TTC549 (cell line): ENCODE data around the gene CREB3L1.

Experiments used
- FAIRE-seq: peaks from 2 replicates; lab custom pipeline; 2012; peaks lifted over from hg19 to GRCh38; lab: Jason Lieb, UNC

The CREB3L1 gene, protein sequence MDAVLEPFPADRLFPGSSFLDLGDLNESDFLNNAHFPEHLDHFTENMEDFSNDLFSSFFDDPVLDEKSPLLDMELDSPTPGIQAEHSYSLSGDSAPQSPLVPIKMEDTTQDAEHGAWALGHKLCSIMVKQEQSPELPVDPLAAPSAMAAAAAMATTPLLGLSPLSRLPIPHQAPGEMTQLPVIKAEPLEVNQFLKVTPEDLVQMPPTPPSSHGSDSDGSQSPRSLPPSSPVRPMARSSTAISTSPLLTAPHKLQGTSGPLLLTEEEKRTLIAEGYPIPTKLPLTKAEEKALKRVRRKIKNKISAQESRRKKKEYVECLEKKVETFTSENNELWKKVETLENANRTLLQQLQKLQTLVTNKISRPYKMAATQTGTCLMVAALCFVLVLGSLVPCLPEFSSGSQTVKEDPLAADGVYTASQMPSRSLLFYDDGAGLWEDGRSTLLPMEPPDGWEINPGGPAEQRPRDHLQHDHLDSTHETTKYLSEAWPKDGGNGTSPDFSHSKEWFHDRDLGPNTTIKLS

DNA sequence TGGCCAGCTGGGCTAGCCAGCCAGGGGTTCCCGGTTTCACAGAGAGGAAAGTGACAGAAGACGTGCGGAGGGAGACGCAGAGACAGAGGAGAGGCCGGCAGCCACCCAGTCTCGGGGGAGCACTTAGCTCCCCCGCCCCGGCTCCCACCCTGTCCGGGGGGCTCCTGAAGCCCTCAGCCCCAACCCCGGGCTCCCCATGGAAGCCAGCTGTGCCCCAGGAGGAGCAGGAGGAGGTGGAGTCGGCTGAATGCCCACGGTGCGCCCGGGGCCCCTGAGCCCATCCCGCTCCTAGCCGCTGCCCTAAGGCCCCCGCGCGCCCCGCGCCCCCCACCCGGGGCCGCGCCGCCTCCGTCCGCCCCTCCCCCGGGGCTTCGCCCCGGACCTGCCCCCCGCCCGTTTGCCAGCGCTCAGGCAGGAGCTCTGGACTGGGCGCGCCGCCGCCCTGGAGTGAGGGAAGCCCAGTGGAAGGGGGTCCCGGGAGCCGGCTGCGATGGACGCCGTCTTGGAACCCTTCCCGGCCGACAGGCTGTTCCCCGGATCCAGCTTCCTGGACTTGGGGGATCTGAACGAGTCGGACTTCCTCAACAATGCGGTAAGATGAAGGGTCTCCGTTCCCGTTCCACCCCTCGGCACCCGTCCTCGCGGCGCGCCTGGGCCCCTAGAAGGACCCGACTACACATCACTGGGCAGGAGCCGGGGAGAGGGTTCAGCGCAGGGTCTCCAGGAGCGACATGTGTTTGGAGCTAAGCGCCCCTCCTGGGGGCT, at the start of gene CREB3L1:
Gene CREB3L1 (plus strand): TSS at position 41 of the 765 bp plus-strand sequence. CDS start 450 bp downstream, at position 491.
- FAIRE-seq, result no peak

DNA sequence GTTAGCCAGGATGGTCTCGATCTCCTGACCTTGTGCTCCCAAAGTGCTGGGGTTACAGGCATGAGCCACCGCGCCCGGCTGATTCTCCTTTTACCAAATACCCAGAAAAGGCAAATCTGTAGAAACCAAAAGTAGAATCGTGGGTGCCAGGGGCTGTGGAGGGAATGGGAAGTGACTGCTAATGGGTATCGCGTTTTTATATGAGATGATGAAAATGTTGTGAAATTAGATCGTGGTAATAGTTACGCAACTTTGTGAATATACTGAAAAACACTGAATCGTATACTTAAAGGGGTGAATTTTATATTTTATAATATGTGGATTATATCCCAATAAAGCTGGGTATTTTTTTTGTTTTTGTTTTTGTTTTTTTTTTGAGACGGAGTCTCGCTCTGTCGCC, 48.2 kb upstream of the CREB3L1 start:
- FAIRE-seq, result no peak

DNA sequence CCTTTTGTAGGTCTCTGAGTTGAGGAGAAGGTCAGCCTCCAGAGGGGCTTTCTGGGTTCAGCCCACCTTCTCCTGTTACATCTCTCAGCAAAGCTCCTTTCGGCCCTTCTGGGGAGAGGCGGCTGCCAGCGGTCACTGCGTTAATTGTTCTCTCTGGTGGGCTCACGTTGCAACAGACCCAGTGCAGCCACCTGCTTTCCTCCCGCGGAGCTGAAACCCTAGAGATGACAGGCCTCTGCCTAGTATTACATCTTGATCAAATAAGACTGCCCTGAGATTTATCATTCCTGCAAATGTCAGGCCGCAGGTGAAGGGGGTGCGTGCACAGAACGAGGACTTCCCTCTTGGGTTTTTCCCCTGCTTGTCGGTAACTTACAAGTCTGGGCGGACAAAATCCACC, 43.2 kb upstream of the CREB3L1 start:
- FAIRE-seq, result no peak

DNA sequence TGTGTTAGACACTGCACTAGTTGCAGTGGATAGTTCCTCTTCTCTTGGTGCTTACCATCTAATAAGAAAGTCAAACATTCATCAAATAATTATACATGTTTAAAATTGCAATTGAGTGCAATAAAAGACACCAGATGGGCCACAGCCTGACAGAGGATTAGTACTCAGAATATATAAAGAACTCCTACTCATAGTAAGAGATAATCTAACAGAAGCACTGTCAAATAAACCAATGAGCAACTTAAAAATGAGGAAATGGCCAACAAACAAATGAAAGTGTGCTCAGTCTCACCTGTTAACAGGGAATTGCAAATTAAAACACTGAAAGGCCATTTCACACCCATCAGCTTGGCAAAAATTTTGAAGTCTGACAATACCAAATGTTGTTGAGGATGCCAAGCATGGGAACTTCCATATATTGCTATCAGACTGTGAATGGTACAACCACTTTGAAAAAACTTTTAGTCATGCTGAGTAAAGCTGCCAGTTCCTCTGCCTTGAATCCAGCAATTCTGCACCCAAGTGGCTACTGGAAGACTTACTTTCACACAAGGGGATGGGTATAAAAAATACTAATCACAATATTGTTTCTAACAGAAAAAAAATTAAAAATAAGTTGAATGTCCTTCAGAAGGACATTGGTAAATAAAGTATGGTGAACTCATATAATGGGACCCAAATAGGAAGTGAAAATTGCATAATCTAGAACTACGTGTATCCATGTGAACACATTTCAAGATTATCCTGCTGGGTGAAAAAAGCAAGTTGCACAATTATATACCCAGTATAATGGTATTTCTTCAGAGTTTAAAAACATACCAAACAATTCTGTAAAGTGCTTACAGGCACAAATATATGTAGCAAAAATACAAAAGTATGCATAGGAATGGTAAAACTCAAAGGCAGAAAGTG, 41.4 kb upstream of the CREB3L1 start:
- no peak for FAIRE-seq

DNA sequence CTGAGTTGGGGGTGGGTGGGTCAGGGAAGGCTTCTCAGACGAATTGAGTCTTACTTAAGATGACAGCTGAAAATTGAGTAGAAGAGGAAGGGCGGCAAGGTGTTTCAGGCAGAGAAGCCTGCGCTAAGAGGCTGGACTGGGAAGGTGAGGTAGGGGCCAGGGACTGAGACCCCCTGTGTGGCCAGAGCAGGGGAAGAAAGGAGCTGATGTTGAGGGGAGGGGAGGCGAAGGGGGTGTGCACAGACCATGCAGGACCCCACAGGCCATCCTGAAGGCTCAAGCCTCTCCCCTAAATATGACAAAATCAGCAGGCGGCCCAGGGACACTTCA, 40.6 kb upstream of the CREB3L1 start:
- FAIRE-seq, result no peak

DNA sequence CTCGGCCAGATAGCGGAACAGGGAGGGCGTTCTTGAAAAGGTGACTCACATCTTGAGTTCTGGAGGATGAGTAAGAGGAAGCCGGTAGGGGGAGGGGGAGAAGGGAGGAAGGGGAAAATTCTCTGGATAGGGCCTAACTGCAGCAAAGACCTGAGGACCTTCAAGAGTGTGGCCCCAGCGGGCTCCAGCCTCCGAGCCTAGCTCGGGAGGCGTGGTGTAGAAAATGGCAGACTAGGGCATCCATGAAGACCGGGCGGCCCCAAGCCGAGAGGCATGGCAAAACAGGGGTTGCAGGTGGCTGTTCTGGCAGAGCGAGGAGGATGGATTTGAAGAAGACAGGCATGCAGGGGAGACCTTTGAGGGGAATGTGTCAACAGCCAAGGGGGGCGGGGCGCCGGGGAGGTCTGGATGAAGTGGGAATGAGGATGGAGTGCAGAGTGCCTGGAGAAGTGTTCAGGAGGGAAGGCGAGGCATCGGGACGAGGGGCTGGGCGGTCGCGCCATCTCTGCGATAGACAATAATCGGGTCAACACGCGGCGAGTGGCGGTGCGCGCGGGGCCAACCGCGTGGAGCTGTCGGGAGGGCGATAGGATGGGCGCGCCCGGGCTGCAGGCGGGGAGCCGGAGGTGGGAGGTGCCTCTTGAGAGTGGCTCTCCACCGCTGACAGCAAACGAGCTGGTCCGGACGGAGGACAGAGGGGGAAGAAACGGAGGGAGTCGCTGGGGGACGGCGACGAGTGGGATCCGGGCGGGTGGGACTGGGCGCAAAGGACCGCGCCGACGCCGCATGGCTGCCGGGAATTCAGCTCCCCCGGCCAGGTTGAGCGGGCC, 40.0 kb upstream of the CREB3L1 start:
- FAIRE-seq, result no peak

DNA sequence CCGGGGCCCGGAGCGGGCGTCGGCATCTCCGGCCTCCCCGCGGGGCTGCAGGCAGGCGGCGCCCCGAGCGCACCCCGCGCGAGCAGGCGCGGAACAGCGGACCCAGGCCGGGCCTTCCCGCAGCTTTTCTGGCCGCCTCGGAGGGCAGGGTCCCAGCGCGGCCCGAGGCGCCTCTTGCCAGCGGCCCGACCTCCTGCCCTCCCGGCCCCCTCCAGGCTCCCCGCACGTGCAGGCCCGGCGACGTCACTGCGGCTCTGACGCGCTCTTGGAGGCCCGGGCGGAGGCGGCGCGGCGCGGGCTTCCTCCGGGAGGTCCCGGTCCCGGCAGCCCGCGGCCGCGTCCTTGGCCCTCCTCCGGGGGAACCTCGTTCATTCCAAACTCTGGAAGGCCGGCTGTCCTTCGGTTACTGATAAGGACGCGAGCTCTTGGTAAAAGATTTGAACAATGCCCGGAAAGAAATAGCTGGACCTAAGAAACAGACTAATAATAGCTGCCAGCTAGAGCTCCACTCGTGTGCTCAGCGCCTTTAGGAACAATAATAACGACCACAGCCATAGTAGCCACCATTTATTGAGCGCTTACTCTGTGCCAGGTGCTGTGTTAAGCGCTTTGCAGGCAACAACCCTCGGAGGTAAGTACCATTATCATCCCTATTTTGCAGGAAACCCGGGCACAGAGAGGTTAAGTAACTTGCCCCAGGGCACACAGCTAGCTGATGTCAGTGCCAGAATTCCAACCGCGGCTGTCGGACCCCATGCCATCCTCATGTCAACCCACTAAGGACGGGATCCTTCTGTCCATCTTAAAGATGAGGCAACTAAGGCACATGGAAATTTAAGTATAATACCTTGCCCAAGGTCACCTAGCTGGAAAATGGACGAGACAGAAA, 39.1 kb upstream of the CREB3L1 start:
- no peak for FAIRE-seq

DNA sequence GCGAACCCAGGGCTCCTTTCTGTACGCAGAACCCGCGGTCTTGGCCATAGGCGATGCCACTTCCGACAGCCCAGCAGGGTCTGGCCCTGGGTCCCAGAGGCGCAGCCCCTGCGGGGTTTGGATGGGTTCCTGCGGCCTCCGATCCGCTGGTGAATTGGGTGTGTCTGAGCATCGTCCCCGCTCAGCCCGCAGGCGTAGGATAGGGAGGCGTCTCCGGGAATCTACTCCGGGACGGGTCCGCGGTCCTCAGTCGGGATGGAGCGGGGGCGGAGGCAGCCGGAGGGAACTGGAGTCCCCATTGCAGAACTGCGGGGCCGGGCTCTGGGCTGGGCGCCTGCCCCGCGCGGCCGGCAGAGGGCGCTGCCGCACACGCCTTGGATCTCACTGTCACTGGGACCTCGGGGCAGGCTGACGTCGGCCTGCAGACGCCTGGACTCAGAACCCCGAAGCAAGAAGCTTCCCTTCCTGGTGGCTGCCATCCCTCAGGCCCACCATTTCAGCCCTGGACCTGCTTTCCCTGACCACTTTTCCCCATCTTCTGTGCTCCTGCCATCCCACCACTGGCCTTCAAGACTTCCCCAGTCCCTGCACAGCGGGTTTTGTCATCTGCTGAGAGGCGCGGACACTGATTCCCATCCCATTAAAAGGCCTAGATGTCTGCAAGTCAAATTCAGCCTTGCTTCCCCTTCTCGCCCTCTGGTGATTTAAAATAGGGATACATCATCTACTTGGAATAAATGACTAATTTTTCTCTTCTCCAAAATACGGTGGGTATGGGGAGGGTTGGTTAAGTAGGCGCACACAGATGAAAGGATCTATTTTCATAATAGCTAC, 38.3 kb upstream of the CREB3L1 start:
- FAIRE-seq, result no peak

DNA sequence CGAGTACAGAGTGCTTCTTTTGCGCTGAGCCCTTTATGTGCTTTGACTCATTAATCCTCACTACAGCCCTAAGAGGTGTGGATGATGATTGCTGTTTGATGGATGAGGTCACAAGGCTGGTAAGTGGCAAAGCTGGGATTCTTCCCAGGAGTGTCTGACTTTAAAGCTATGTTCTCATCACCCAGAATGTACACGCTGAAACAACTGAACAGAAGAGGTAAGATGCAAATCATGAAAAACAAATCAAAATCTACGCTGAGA, 37.7 kb upstream of the CREB3L1 start:
- no peak for FAIRE-seq

DNA sequence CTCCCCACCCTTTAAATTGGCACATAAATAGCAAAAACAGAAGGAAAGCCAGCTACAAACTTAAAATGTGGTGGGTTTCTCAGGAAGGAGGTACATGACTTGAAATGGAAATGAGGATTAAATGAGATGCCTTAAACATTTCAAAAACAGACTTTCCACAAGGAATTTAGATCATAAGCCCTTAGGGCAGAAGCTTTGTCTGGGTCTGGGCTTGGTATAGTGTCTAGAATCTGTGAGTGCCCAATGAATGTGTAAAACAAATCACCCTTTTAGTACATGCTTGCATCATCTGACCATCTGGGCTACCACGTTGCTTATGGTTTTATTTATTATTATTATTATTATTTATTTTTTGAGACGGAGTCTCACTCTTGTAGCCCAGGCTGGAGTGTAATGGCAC, 37.1 kb upstream of the CREB3L1 start:
- no peak for FAIRE-seq

DNA sequence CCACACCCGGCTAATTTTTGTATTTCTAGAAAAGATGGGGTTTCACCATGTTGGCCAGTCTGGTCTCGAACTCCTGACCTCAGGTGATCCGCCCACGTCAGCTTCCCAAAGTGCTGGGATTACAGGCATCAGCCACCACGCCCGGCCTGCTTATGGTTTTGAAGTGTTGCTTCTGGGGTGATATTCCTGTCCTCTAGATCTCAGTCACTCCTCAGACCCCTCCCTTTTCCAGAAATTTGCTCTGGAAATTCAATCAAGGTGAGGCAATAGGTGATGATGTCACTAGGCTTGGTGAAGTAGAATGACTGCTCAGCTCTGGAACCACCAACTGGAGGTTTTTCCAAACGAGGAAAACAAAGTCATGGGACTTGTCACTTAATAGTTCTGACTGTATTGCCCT, 36.6 kb upstream of the CREB3L1 start:
- no peak for FAIRE-seq

DNA sequence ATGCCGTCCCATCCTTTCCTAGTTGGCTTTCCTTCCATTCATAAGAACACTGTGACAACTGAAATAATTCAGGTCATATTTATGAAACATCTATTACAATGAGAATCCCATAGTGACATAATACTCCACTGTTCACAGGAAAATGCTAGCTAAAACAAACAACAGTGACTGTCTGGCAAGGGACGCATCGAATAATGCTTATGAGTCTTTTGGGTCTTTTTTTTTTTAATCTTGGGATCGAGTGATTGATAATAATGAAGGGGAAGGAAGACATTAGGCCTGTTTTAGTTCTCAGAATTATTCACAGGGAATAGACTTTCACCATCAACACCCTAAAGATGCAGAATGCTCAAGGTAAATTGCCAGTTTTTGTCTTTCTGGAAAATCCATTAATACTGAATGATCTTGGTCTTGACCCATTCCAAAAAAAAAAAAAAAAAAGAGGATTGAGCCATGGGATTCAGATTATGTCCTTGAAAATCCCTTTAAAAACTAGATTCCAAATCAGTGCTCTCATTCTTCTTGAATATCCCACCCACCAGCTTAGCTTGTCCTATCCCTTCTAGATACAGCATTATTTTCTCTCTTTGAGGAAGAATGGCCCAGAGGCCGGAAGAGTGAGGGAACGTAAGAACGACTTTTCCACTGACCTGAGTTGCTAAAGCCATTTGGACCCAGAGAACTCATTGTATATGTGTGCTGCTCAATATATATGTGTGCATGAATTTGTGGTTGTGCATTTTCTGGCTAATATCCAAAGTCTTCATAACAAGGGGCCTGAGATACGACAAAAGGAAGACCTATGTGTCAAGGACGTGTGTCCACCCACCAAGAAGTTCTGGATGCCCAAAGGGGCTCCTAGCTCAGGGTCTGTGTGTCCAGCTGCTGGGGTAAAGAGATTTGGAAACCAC, 35.2 kb upstream of the CREB3L1 start:
- FAIRE-seq, result no peak

DNA sequence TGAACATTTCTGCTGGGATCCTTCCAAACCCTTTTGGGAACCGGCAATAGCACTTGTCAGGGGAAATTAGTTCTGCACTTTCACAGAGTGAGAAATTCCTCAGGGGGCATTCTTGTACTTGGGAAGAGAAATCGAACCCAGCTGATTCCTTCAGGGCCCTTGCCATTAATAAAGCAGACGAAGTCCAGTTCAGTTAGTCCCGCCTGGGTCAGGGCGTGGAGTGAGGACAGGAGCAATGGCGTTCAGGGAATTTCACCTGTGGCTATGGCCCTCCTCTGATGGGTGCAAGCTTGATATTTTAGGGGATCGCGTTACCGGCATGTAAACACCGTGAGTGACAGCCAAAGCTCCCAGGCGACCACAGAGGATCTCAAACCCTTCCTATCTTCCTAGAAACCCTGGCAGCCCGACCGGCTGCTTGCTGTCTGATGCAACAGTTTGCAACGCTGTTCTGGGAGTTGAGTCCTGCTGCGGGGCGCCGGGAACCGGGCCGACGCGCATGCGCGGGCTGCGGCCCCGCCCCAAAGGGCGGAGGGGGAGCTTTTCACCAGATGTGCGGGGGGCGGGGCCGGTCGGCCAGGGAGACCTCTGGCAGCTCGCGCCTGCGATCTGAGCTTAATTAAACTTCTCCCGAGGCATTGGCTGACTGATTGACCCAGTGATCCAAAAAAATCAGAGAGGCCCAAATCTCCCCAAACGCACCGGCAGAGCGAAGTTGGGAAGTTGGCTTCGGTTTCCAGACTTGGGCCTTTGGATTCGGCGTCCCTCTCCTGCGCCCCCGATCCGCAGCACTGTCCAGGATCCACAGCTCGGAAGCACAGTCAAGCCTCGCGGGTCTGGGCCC, 34.3 kb upstream of the CREB3L1 start:
- FAIRE-seq, result no peak

DNA sequence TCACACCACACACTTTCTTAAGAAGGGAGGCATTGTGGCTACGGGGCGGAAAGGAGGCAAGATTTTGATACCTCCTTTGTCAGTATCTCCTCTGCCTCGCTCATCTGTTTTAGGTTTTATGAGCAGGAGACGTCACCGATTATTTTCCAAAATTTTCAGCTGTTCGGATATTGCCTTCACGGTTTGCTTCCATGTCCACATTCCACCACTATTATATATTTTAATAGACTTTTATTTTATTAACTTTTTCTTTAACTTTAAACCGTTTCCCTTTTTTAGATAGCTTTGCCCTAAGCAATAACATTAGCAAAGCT, 33.7 kb upstream of the CREB3L1 start:
- FAIRE-seq, result no peak

DNA sequence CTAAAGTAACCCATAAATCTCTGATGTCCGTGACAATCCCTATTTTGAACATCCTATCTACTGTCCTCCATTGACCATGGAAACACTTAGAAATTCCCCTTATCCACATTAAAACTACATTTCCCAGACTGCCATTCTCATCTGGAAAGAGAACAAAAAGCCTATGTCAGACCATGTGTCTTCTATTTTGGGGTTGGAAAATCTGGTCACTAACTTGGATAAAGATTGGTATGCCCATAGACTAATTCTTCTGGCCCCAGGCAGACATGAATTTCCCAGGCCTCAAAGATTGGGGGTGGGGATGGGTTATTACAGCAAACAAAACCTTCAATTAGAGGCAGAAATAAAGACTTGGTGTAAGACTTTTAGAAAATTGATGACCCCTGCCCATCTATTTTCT, 30.9 kb upstream of the CREB3L1 start:
- no peak for FAIRE-seq

DNA sequence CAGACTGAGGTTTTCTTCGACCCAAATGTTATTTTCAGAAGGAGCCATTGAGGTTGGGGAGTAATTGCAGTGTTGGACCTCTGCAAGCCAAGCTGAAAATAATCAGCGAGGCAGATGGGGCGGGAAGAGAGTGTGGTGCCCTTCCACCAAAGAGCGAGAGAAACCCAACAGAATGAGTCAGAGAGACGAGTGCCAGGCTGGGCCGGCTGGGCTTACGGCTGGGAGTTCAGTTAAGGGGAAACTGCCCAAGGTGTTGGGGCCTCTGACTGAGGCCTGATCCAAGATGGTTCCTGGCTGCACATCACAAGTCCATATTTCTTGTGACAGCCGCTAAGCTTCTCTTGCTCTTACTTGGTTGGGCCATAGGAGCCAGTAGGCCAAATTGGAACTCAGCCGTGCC, 30.4 kb upstream of the CREB3L1 start:
- no peak for FAIRE-seq

DNA sequence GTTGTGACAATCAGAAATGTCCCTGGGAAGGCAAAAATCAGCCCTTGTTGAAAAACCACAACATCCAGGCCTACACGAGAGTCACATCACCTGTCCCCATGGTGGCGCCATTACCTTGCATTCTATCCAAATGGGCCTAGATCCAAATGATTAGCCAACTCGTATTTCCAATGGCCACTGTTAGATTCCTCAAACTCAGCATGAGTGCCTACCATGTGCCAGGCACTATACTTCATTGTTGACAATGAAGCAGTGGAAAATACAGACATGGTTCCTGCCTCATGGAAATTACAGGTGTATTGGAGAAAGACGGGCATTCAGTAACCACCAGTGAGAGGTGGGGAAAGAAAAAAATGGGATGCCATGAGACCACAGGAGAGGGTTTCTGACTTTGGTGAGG, 29.8 kb upstream of the CREB3L1 start:
- no peak for FAIRE-seq
